Naive B cell (primary cell): ENCODE results near the gene SSX2. TPM values are rescaled to one million over a fixed set of nuclear protein-coding genes. Genes with fewer than 3 reads are reported as not detected.
"Not testable (repeated sequence)": the region's sequence is repeated elsewhere in the genome, so short reads cannot be mapped to it uniquely, and the experiment has no call there.

Experiments used
- ATAC-seq, 2 donors: fragments of 150-1000 bp; cut with Tn5 transposase; 2 replicates each; pipeline ENCODE4 v1.10.0; 2021; ENCODE audit warnings: low read depth in 2 of 2, mild to moderate bottlenecking in 2 of 2, moderate library complexity in 2 of 2
- DNase-seq: peaks from one replicate; pipeline ENCODE4 v3.0.0; 2022
- H3K27ac Mint-ChIP-seq, 6 donors: one replicate each; pipeline ENCODE4 v1.8.0; 2020 to 2022; ENCODE audit warnings: mild to moderate bottlenecking in 6 of 6, mixed read lengths in 6 of 6, moderate library complexity in 5 of 6, inconsistent platforms in 2 of 6
- H3K27me3 Mint-ChIP-seq, 3 donors: one replicate each; pipeline ENCODE4 v1.8.0; 2021 to 2022; ENCODE audit warnings: mixed read lengths in 3 of 3, mild to moderate bottlenecking in 1 of 3
- H3K36me3 Mint-ChIP-seq, 2 donors: one replicate each; pipeline ENCODE4 v1.8.0; 2020 to 2022; ENCODE audit warnings: mixed read lengths in 2 of 2, inconsistent platforms in 1 of 2, mild to moderate bottlenecking in 1 of 2
- H3K4me1 Mint-ChIP-seq, 3 donors: one replicate each; pipeline ENCODE4 v1.8.0; 2020 to 2022; ENCODE audit warnings: mixed read lengths in 3 of 3, inconsistent platforms in 1 of 3, mild to moderate bottlenecking in 1 of 3, moderate library complexity in 1 of 3
- H3K4me3 Mint-ChIP-seq, 8 donors: one replicate each; pipeline ENCODE4 v1.8.0; 2020 to 2022; ENCODE audit warnings: mild to moderate bottlenecking in 8 of 8, mixed read lengths in 8 of 8, moderate library complexity in 8 of 8, inconsistent platforms in 2 of 8
- H3K9me3 Mint-ChIP-seq, 7 donors: one replicate each; pipeline ENCODE4 v1.8.0; 2020 to 2022; ENCODE audit warnings: mixed read lengths in 7 of 7, mild to moderate bottlenecking in 5 of 7, inconsistent platforms in 2 of 7, moderate library complexity in 1 of 7
- polyA plus RNA-seq, 6 donors: library from polyadenylated mRNA; unstranded; fragments of 300-500 nt; fragmentation: Illumina TruSeq; gene quantifications; one replicate each; pipeline ENCODE4 v1.2.3, GENCODE V29; 2021; ENCODE audit warnings: low read depth in 6 of 6

The SSX2 gene
- not detected for polyA plus RNA-seq

GRCh38 chrX:52707078-52707477, at the start of gene SSX2:
SSX2 (minus strand) TSS chrX:52707178; CDS start chrX:52705749, 1,429 bp downstream.
- not testable (repeated sequence) for H3K4me3 Mint-ChIP-seq, H3K36me3 Mint-ChIP-seq, DNase-seq, H3K27ac Mint-ChIP-seq, ATAC-seq, H3K9me3 Mint-ChIP-seq, H3K4me1 Mint-ChIP-seq, H3K27me3 Mint-ChIP-seq

- H3K27ac Mint-ChIP-seq, H3K27me3 Mint-ChIP-seq, H3K4me3 Mint-ChIP-seq, H3K9me3 Mint-ChIP-seq, ATAC-seq, H3K4me1 Mint-ChIP-seq, DNase-seq, H3K36me3 Mint-ChIP-seq: not testable (repeated sequence)
Measured at GRCh38 chrX:52750952-52751351, 44.0 kb upstream of the SSX2 start, which contains the start of gene SSX2B. SSX2B (plus strand) TSS chrX:52751252; CDS start chrX:52752681, 1,429 bp downstream.

GRCh38 chrX:52692034-52692433, 14.9 kb downstream of the SSX2 start:
- H3K4me3 Mint-ChIP-seq = not testable (repeated sequence)

GRCh38 chrX:52662218-52662617, 44.8 kb downstream of the SSX2 start:
- not testable (repeated sequence) for H3K4me1 Mint-ChIP-seq, H3K27ac Mint-ChIP-seq, DNase-seq, H3K27me3 Mint-ChIP-seq, ATAC-seq, H3K36me3 Mint-ChIP-seq, H3K9me3 Mint-ChIP-seq, H3K4me3 Mint-ChIP-seq

More at GRCh38 chrX:52692034-52692433, 14.9 kb downstream of the SSX2 start:
- not testable (repeated sequence) for H3K36me3 Mint-ChIP-seq, H3K27me3 Mint-ChIP-seq, H3K27ac Mint-ChIP-seq, H3K4me1 Mint-ChIP-seq, H3K9me3 Mint-ChIP-seq, DNase-seq, ATAC-seq

GRCh38 chrX:52655475-52655874, 51.5 kb downstream of the SSX2 start:
- H3K36me3 Mint-ChIP-seq, H3K27me3 Mint-ChIP-seq, H3K27ac Mint-ChIP-seq, H3K4me3 Mint-ChIP-seq, DNase-seq, H3K4me1 Mint-ChIP-seq, ATAC-seq, H3K9me3 Mint-ChIP-seq: not testable (repeated sequence)

GRCh38 chrX:52654800-52655199, 52.2 kb downstream of the SSX2 start, which contains the start of gene SSX7:
SSX7 (minus strand) TSS chrX:52654900; CDS start chrX:52653472, 1,428 bp downstream.
- DNase-seq, H3K4me3 Mint-ChIP-seq, H3K4me1 Mint-ChIP-seq, H3K9me3 Mint-ChIP-seq, ATAC-seq, H3K36me3 Mint-ChIP-seq, H3K27ac Mint-ChIP-seq, H3K27me3 Mint-ChIP-seq: not testable (repeated sequence)

GRCh38 chrX:52650676-52651075, 56.3 kb downstream of the SSX2 start:
- not testable (repeated sequence) for H3K4me3 Mint-ChIP-seq, H3K4me1 Mint-ChIP-seq, H3K36me3 Mint-ChIP-seq, H3K27me3 Mint-ChIP-seq, H3K27ac Mint-ChIP-seq, DNase-seq, ATAC-seq, H3K9me3 Mint-ChIP-seq

GRCh38 chrX:52648956-52649355, 58.0 kb downstream of the SSX2 start:
- H3K4me1 Mint-ChIP-seq, H3K36me3 Mint-ChIP-seq, DNase-seq, H3K4me3 Mint-ChIP-seq, H3K9me3 Mint-ChIP-seq, H3K27me3 Mint-ChIP-seq, H3K27ac Mint-ChIP-seq, ATAC-seq: not testable (repeated sequence)

Other genes with a start within 250 kb of the SSX2 start
- gene XAGE1A, start 211.4 kb downstream of the SSX2 start, polyA plus RNA-seq = not detected
- gene XAGE1B, start 190.1 kb downstream of the SSX2 start, polyA plus RNA-seq = not detected
- not detected for gene SSX7, start 52.3 kb downstream of the SSX2 start, polyA plus RNA-seq
- gene SSX2B, start 44.1 kb upstream of the SSX2 start, polyA plus RNA-seq = not detected
- not detected for gene SPANXN5, start 90.2 kb upstream of the SSX2 start, polyA plus RNA-seq
- not detected for gene XAGE5, start 104.1 kb upstream of the SSX2 start, polyA plus RNA-seq
- gene XAGE3, start 160.9 kb upstream of the SSX2 start, polyA plus RNA-seq = not detected
- gene FAM156B, start 190.2 kb upstream of the SSX2 start, polyA plus RNA-seq = 1 to 10 TPM; 4.8 to 8.3 (median 6.9) TPM